GM23338 (cell line): Measurements from ENCODE around the gene C3orf70. TPM values are rescaled to one million over a fixed set of nuclear protein-coding genes. Genes with fewer than 3 reads are reported as not detected.

Source experiments
- ATAC-seq: fragments of 200-7000 bp; cut with Tn5 transposase; 3 replicates; pipeline ENCODE4 v1.9.1; 2020
- DNase-seq: peaks from one replicate; pipeline ENCODE4 v3.0.0-alpha.2; 2015; ENCODE audit warnings: low spot score
- H2AFZ ChIP-seq: fragments of 200-600 bp; sonication (generic); 2 replicates; pipeline ENCODE4 v1.8.0; 2016; ENCODE audit warnings: antibody characterized with exemption, mild to moderate bottlenecking, moderate library complexity
- H3F3A ChIP-seq: fragments of 200-600 bp; sonication (generic); replicated peaks from 2 replicates; pipeline ENCODE4 v1.8.0; 2017; ENCODE audit warnings: antibody characterized with exemption, mixed run types, low read depth
- H3K27ac ChIP-seq: fragments of 200-600 bp; sonication (generic); 2 replicates; pipeline ENCODE4 v1.6.1; 2016; ENCODE audit warnings: low read depth
- H3K27me3 ChIP-seq: fragments of 200-600 bp; sonication (generic); 2 replicates; pipeline ENCODE4 v1.8.0; 2016; ENCODE audit warnings: mild to moderate bottlenecking, mixed run types, moderate library complexity; ENCODE audit not compliant: insufficient read depth
- H3K36me3 ChIP-seq: fragments of 200-600 bp; sonication (generic); 2 replicates; pipeline ENCODE4 v1.8.0; 2016; ENCODE audit warnings: mild to moderate bottlenecking; ENCODE audit not compliant: insufficient read depth
- H3K4me1 ChIP-seq: fragments of 200-600 bp; sonication (generic); 2 replicates; pipeline ENCODE4 v1.8.0; 2016; ENCODE audit warnings: mild to moderate bottlenecking, moderate library complexity; ENCODE audit not compliant: insufficient read depth
- H3K4me2 ChIP-seq: fragments of 200-600 bp; sonication (generic); 2 replicates; pipeline ENCODE4 v1.7.1; 2017; ENCODE audit warnings: mixed run types
- H3K4me3 ChIP-seq: fragments of 200-600 bp; sonication (generic); 2 replicates; pipeline ENCODE4 v1.6.1; 2016; ENCODE audit warnings: mixed run types
- H3K79me2 ChIP-seq: fragments of 200-600 bp; sonication (generic); replicated peaks from 2 replicates; pipeline ENCODE4 v1.8.0; 2017; ENCODE audit warnings: mild to moderate bottlenecking; ENCODE audit not compliant: insufficient read depth
- H3K9me2 ChIP-seq: fragments of 200-600 bp; sonication (generic); 2 replicates; pipeline ENCODE4 v1.8.0; 2017; ENCODE audit not compliant: insufficient read depth
- H4K20me1 ChIP-seq: fragments of 200-600 bp; sonication (generic); replicated peaks from 2 replicates; pipeline ENCODE4 v1.8.0; 2017; ENCODE audit warnings: mild to moderate bottlenecking; ENCODE audit not compliant: insufficient read depth
- H3K27ac Mint-ChIP-seq: 2 replicates; pipeline ENCODE4 v1.8.0; 2020; ENCODE audit warnings: inconsistent platforms, mild to moderate bottlenecking, moderate library complexity, mixed read lengths
- H3K27me3 Mint-ChIP-seq: 3 replicates; pipeline ENCODE4 v1.8.0; 2022; ENCODE audit warnings: low read depth, mild to moderate bottlenecking, moderate library complexity, mixed read lengths, inconsistent platforms; ENCODE audit not compliant: insufficient read depth, poor library complexity
- H3K36me3 Mint-ChIP-seq: 3 replicates; pipeline ENCODE4 v1.8.0; 2021; ENCODE audit warnings: low read depth, mild to moderate bottlenecking, inconsistent platforms, moderate library complexity, mixed read lengths
- H3K4me1 Mint-ChIP-seq: 3 replicates; pipeline ENCODE4 v1.8.0; 2020; ENCODE audit warnings: mild to moderate bottlenecking, inconsistent platforms, mixed read lengths
- H3K4me3 Mint-ChIP-seq: 3 replicates; pipeline ENCODE4 v1.8.0; 2021; ENCODE audit warnings: moderate library complexity, mild to moderate bottlenecking, inconsistent platforms, mixed read lengths
- H3K9me3 Mint-ChIP-seq: 3 replicates; pipeline ENCODE4 v1.8.0; 2020; ENCODE audit warnings: moderate library complexity, mild to moderate bottlenecking, inconsistent platforms, mixed read lengths
- CREB1 ChIP-seq: fragments of 250-450 bp; sonication (Bioruptor Pico); IDR thresholded peaks from 2 replicates; pipeline ENCODE4 v1.5.0; 2020; ENCODE audit warnings: low read depth, mild to moderate bottlenecking, moderate library complexity
- CTCF ChIP-seq, 2 experiments: fragments of 200-600 bp in 1 of 2; sonication (generic) in 1 of 2; conservative IDR thresholded peaks; 2 replicates each; pipeline versions ENCODE4 v1.5.1 to v1.6.1; 2016 to 2017; ENCODE audit warnings: antibody characterized with exemption in 2 of 2, low read depth in 2 of 2, mild to moderate bottlenecking in 2 of 2, moderate library complexity in 1 of 2
- ETS1 ChIP-seq: IDR thresholded peaks from 2 replicates; pipeline ENCODE4 v1.6.1; 2016; ENCODE audit warnings: antibody characterized with exemption
- EZH2 ChIP-seq: fragments of 200-600 bp; sonication (generic); IDR thresholded peaks from one replicate; pipeline ENCODE4 v1.8.0; 2017; ENCODE audit warnings: antibody characterized with exemption, mild to moderate bottlenecking, low read depth; ENCODE audit not compliant: unreplicated experiment
- EZH2phosphoT487 ChIP-seq: fragments of 200-600 bp; sonication (generic); IDR thresholded peaks from one replicate; pipeline ENCODE4 v1.8.1; 2018; ENCODE audit warnings: antibody characterized with exemption; ENCODE audit not compliant: unreplicated experiment
- JUNB ChIP-seq: IDR thresholded peaks from one replicate; pipeline ENCODE4 v1.6.1; 2016; ENCODE audit warnings: antibody characterized with exemption; ENCODE audit not compliant: unreplicated experiment
- NANOG ChIP-seq: IDR thresholded peaks from 2 replicates; pipeline ENCODE4 v1.6.1; 2016; ENCODE audit warnings: antibody characterized with exemption, borderline replicate concordance
- POLR2AphosphoS5 ChIP-seq: IDR thresholded peaks from 2 replicates; pipeline ENCODE4 v1.6.1; 2016; ENCODE audit warnings: antibody characterized with exemption, low read depth
- REST ChIP-seq: IDR thresholded peaks from one replicate; pipeline ENCODE4 v1.6.1; 2018; ENCODE audit warnings: antibody characterized with exemption; ENCODE audit not compliant: unreplicated experiment
- STAT1 ChIP-seq: IDR thresholded peaks from one replicate; pipeline ENCODE4 v1.6.1; 2016; ENCODE audit warnings: antibody characterized with exemption; ENCODE audit not compliant: unreplicated experiment
- ZNF114 ChIP-seq: fragments of 250-450 bp; sonication (Bioruptor Pico); IDR thresholded peaks from 2 replicates; pipeline ENCODE4 v1.5.0; 2020; ENCODE audit warnings: mild to moderate bottlenecking, moderate library complexity
- ZNF331 ChIP-seq: fragments of 250-450 bp; sonication (Bioruptor Pico); IDR thresholded peaks from 2 replicates; pipeline ENCODE4 v1.5.0; 2020; ENCODE audit warnings: low read depth, mild to moderate bottlenecking, moderate library complexity
- ZNF462 ChIP-seq: fragments of 250-450 bp; sonication (Bioruptor Pico); IDR thresholded peaks from 2 replicates; pipeline ENCODE4 v1.5.0; 2020; ENCODE audit warnings: mild to moderate bottlenecking, moderate library complexity
- polyA plus RNA-seq: library from polyadenylated mRNA; unstranded; fragments of >200 nt; fragmentation: Nextera tagmentation; extraction: Ambion mirVana; gene quantifications from 2 replicates; pipeline ENCODE4 v1.2.1, GENCODE V29; 2016
- total RNA-seq: library from RNA; depleted of rRNA; stranded (reverse); fragments of >200 nt; shearing (Covaris generic); gene quantifications from 2 replicates; pipeline ENCODE4 v1.2.3, GENCODE V29; 2014

C3orf70 gene
- total and polyA plus RNA-seq, 2 experiments from 2014 or later, result 0.45 to 1.5 TPM

GRCh38 chr3:185059766-185060165, 93.1 kb downstream of the C3orf70 start:
- Mint-ChIP-seq H3K27ac (no peak overlapping the region), H3K9me3 (peaks cover 41% of the 10 kb centered on the region)
- no peak for ATAC-seq

More at GRCh38 chr3:185059766-185060165, 93.1 kb downstream of the C3orf70 start:
- no peak overlapping the region for H3K27ac ChIP-seq
- no peak overlapping the region for H3K4me2 ChIP-seq
- no peak for TF ChIP-seq ETS1
- no peak for TF ChIP-seq EZH2
- no peak for TF ChIP-seq CREB1
- TF ChIP-seq CTCF (conservative IDR thresholded peaks at IDR 0.05; ENCODE audit: low read depth in 2 of 2), result no peak
- TF ChIP-seq STAT1, result no peak
- TF ChIP-seq ZNF462 (CRISPR knock-in tag), result no peak
- TF ChIP-seq EZH2phosphoT487, result no peak
- TF ChIP-seq NANOG, result no peak
- no peak for TF ChIP-seq ZNF331 (CRISPR knock-in tag)
- TF ChIP-seq JUNB, result no peak
- TF ChIP-seq POLR2AphosphoS5, result no peak
- TF ChIP-seq ZNF114, result no peak
- TF ChIP-seq REST, result no peak
- no peaks in the 10 kb centered on the region for H3K9me2 ChIP-seq
- H3K79me2 ChIP-seq, result no peaks in the 10 kb centered on the region
- peaks cover 6% of the 10 kb centered on the region; the same call in 1 of the 2 replicates for H3K36me3 ChIP-seq
- H3K4me1 ChIP-seq, result no peaks in the 10 kb centered on the region
- H2AFZ ChIP-seq, result no peak overlapping the region
- peaks cover 2% of the 10 kb centered on the region for H3K27me3 Mint-ChIP-seq
- no peak overlapping the region for H3K4me3 ChIP-seq
- H3K27me3 ChIP-seq, result no peaks in the 10 kb centered on the region
- H3K36me3 Mint-ChIP-seq, result peaks cover 38% of the 10 kb centered on the region
- no peaks in the 10 kb centered on the region for H3F3A ChIP-seq
- no peaks in the 10 kb centered on the region for H3K4me1 Mint-ChIP-seq
- no peaks in the 10 kb centered on the region for H4K20me1 ChIP-seq
- no peak overlapping the region for H3K4me3 Mint-ChIP-seq
- DNase-seq, result no peak
